Mucosa of descending colon (tissue), 3 donors: ENCODE measurements around the gene CST9L. TPM values are rescaled to one million over a fixed set of nuclear protein-coding genes. Genes with fewer than 3 reads are reported as not detected.

ENCODE experiments used
- ATAC-seq: fragments of 200-7000 bp; cut with Tn5 transposase; one replicate; pipeline ENCODE4 v1.9.1; 2020; ENCODE audit warnings: mild to moderate bottlenecking, moderate library complexity
- DNase-seq, 3 donors: peaks; one replicate each; pipeline ENCODE4 v3.0.0-alpha.2; 2020
- H3K36me3 ChIP-seq: fragments of 200-600 bp; one replicate; pipeline ENCODE4 v1.8.0; 2021; ENCODE audit warnings: low read depth, mild to moderate bottlenecking
- H3K4me1 ChIP-seq: fragments of 200-600 bp; one replicate; pipeline ENCODE4 v1.8.0; 2021; ENCODE audit warnings: low read depth, mild to moderate bottlenecking
- H3K4me3 ChIP-seq: fragments of 200-600 bp; one replicate; pipeline ENCODE4 v1.8.0; 2021; ENCODE audit warnings: mild to moderate bottlenecking
- H3K9me3 ChIP-seq: fragments of 200-600 bp; one replicate; pipeline ENCODE4 v1.8.0; 2021; ENCODE audit warnings: mild to moderate bottlenecking
- intact Hi-C, 2 donors: fragments of 100-400 bp; cut with DNase I in 1 of 2; cut with micrococcal nuclease in 1 of 2; formaldehyde crosslinking; loops; one replicate each; pipeline versions ENCODE4 v1.11.0 to v1.11.1; 2022; cut with DNase I, micrococcal nuclease
- total RNA-seq, 3 donors: library from RNA; stranded (reverse); fragmentation: NEBNext Ultra II Directional in 2 of 3; extraction: Animal tissue kit (Norgen Biotek cat#: 25700) in 2 of 3; gene quantifications; one replicate each; pipeline versions ENCODE4 v1.2.1 to v1.2.4, GENCODE V29; 2021 to 2023
- TF ChIP-seq, protein P1 (sequence below): fragments of 200-600 bp; IDR thresholded peaks from one replicate; pipeline ENCODE4 v1.8.0; 2022; ENCODE audit warnings: antibody characterized with exemption, mild to moderate bottlenecking
- donor health status: DM: no; HTN: no; CAD: no; lungs with moderate emphysema.
- donor health status: DM: no; HTN: no; CAD: no.
- donor health status: DM: no; HTN: yes; CAD: no.

Gene CST9L
- total RNA-seq, 3 donors from 2014 or later: not detected

DNA sequence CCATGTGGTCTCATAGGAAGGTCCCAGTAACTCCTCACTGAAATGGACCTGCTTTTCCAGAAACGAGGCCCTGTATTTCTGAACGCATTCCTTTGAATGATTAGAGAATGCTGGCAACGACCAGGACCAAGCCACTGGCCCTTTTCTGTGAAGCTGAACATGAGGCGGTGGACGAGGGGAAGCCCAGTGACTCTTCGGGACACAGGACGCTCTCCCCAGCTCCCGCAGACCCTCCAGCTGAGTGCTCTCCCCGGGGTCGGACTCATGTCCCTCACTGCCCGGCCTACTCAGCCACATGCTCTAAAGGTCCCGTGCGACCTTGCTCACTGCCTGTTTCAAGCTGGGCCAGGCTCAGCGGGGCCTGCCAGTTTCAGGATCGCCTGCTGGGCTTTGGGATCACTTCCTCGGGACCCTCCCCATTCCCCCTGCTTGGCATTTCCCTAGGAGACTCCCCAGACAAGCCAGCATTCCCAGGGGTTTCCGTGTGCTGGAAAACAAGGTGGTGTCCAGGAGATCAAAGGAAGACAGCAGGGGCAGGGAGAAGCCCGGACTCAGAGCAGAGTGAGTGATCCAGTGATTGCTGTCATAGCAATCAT, 40.1 kb upstream of the CST9L start:
- DNase-seq: no peak
- intact Hi-C loops: loop anchor here in 1 of 2 donors (10.0 kb wide), 1 partner anchor 164 kb away; no protein-coding TSS in a partner anchor

DNA sequence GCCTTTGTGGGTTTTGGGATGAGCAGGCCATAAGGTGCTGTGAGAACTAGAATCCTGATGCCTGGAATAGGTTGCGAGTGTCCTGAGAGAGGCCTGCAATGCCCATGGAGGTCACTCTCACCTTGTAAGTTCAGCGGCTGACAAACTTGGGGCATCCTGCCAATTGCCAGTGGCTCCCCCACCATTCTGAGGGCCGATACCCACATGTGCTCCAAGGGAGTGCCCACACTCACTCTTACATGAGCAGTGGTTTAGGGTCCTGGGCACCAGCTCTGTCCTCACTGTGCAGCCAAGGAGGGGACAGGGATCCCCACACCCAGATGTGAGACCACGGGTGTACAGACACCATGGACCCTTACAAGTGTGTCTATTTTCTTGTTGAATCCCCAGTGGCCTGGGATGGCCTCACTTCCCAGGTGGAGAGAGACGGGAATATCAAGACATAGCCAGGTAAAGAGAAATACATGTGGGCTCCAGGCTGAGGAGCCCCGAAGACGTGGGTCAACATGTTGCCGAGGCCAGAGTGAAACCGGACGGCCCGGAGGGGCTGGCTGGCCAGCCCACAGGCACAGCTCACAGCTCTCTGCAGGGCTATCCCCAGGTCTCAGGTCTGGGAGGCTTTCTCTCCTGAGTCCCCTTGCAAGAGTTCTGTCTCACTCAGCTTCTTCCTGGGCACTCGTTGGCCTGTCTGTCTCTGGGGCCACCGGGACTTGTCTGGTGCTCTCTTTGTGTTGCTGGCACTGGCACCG, 39.4 kb upstream of the CST9L start:
- ATAC-seq: no peak
- TF ChIP-seq, protein P1, sequence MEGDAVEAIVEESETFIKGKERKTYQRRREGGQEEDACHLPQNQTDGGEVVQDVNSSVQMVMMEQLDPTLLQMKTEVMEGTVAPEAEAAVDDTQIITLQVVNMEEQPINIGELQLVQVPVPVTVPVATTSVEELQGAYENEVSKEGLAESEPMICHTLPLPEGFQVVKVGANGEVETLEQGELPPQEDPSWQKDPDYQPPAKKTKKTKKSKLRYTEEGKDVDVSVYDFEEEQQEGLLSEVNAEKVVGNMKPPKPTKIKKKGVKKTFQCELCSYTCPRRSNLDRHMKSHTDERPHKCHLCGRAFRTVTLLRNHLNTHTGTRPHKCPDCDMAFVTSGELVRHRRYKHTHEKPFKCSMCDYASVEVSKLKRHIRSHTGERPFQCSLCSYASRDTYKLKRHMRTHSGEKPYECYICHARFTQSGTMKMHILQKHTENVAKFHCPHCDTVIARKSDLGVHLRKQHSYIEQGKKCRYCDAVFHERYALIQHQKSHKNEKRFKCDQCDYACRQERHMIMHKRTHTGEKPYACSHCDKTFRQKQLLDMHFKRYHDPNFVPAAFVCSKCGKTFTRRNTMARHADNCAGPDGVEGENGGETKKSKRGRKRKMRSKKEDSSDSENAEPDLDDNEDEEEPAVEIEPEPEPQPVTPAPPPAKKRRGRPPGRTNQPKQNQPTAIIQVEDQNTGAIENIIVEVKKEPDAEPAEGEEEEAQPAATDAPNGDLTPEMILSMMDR: no peak
- intact Hi-C loops: loop anchor here in 1 of 2 donors (10.0 kb wide), 1 partner anchor 163 kb away; no protein-coding TSS in a partner anchor

More for the DNA sequence above, 40.1 kb upstream of the CST9L start:
- Histone ChIP-seq H3K36me3 (no peaks in the 10 kb centered on the region), H3K4me3 (no peak overlapping the region), H3K9me3 (no peaks in the 10 kb centered on the region), H3K4me1 (no peaks in the 10 kb centered on the region)
- TF ChIP-seq, protein P1: no peak
- no peak for ATAC-seq

DNA sequence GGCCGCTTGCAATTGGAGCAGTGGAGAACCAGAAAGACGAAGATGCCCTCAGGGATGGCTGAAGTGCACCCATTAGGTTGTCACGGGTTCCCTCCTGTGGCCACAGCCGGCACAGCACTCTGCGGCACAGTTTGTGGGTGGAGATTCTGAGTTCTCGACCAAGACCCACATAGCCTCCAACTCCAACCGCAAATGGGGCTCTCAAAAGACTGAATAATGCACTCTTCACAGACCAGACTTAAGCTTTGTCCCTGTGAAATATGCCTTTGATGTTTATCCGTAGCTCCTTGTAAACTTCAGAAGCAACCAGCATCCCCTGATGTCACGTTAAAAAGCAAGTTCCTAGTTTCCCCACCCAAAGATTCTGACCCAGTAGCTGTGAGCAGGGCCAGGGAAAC, 38.4 kb upstream of the CST9L start:
- TF ChIP-seq, protein P1: peak; percentile 78
- intact Hi-C loops: loop anchor here in 1 of 2 donors (10.0 kb wide), 1 partner anchor 162 kb away; no protein-coding TSS in a partner anchor

More for the DNA sequence above, 39.4 kb upstream of the CST9L start:
- DNase-seq: no peak
- Histone ChIP-seq H3K9me3 (no peaks in the 10 kb centered on the region), H3K36me3 (no peaks in the 10 kb centered on the region), H3K4me3 (no peak overlapping the region), H3K4me1 (no peaks in the 10 kb centered on the region)

DNA sequence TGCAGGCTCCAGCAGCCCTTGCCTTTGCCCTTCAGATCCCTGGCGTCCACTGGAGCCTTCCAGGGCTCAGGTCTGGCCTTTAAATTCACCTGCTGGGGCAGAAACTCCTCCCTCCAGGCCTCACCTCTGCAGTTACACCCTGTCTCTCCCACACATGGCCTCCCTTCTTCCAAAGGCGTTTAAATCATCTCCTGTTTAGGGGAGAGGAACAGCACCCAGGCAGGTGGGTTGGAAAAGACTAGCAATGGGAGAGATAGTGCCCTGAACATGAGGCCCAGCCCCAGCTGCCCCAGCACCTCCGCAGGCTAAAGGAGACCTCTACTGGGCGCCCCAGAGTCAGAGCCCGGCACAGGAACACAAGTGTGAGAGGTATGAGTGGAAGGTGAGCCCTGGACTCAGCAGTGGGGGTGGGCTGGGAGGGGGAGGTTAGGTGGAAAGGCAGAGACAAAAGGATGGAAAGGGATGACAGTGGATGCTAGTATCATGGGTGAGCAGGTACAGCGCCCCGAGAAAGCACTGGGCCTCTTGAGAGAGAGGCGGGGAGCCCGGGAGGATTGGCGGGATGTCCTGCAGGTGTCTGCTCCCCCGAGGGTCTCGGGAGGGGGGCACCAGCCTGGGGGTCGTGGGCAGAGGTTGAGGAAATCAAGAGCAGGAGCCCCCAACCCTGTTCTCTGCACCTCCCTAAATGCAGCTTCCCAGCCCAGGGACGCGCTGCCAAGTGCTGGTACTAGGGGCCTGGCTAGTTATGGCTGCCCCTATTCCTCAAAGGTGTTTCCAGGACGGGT, 37.8 kb upstream of the CST9L start, which contains the start of gene CST9:
CST9 (minus strand) TSS at position 51 of the 785 bp plus-strand sequence. CDS start 53 bp downstream, outside the sequence.
- DNase-seq (no peak), ATAC-seq (no peak)
- TF ChIP-seq, protein P1: no peak
- intact Hi-C loops: loop anchor here in 1 of 2 donors (10.0 kb wide), 1 partner anchor 161 kb away; no protein-coding TSS in a partner anchor
- Histone ChIP-seq H3K4me3 (no peak within 1 kb of the TSS), H3K9me3 (no peaks in the 10 kb centered on the region), H3K4me1 (no peaks in the 10 kb centered on the region), H3K36me3 (no peaks in the 10 kb centered on the region)

More for the DNA sequence above, 38.4 kb upstream of the CST9L start:
- H3K4me3 ChIP-seq: no peak overlapping the region
- peak; percentile 89 for ATAC-seq
- H3K4me1 ChIP-seq: no peaks in the 10 kb centered on the region
- H3K9me3 ChIP-seq: no peaks in the 10 kb centered on the region
- DNase-seq: peak; percentile 57 to 84 (median 82)
- H3K36me3 ChIP-seq: no peaks in the 10 kb centered on the region

DNA sequence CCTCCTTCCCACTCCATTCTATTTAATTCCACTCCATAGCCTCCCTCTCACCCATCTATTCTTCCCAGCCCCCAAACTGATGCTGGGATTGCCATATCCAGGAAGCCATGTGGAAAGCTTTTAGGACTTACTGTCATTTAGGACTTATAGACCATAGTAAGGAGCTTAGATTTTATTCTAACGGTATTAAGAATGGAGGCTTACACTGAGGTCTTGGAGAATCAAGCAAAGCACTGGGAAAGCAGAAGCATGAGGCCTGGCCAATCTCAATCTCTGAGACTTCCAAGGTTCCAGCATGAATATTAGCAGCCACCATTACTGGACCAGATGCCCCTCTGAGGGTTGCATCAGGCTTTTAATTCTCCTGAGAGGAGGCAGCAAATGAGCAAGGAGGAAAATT, 36.0 kb upstream of the CST9L start:
- DNase-seq (no peak), ATAC-seq (no peak)
- no peaks in the 10 kb centered on the region for H3K4me1 ChIP-seq
- H3K4me3 ChIP-seq: no peak overlapping the region
- H3K36me3 ChIP-seq: no peaks in the 10 kb centered on the region
- intact Hi-C loops: loop anchor here in 1 of 2 donors (10.0 kb wide), 1 partner anchor 160 kb away; no protein-coding TSS in a partner anchor
- TF ChIP-seq, protein P1: no peak
- H3K9me3 ChIP-seq: no peaks in the 10 kb centered on the region
